ENCODE results near the gene ATF6B.
"Not testable (repeated sequence)": the region's sequence is repeated elsewhere in the genome, so short reads cannot be mapped to it uniquely, and the experiment has no call there.

Gene ATF6B

DNA sequence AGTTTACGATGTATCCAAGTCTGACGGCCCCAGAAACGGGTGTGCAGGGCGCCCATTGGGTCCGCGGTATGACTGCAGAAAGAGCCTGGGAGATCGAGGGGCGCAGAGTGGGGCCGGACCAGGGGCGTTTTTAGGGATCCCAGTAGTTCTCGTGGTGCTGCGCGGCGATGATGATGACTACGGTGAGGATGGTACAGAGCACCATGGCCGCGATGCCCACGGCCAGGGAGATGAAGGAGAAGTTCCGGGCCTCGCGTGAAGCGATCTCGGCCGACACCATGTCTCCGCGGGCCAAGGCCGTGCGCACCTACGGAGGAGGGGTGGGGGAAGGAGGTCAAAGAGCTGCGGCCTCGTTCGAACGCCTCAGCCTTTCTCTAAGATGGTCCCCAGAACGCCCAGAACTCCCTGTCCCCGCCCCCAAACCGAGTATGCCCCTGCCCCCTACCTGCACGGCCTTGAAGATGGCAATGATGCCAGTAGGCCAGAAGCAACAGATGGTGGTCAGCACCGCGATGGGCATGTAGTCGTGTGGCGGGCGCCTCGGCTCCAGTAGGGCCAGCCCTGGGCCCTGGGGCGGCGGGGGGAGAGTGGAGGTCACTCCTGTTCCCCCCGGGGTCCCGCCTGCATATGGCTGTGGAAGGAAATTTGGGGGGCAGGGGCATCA, 21.2 kb upstream of the ATF6B start:
- TF ChIP-seq POLR2AphosphoS5 (IDR thresholded peaks at IDR 0.05; ENCODE audit: low read depth, low read length) (no peak), POU2F2 (IDR thresholded peaks at IDR 0.05; ENCODE audit: low read depth, low read length) (no peak), POLR2A (IDR thresholded peaks at IDR 0.05; ENCODE audit: low read depth, low read length) (no peak), TAF1 (IDR thresholded peaks at IDR 0.05; ENCODE audit: low read depth, low read length) (no peak), SPI1 (IDR thresholded peaks at IDR 0.05; ENCODE audit: low read depth, low read length) (no peak), PAX5 (IDR thresholded peaks at IDR 0.05; ENCODE audit: insufficient read depth, low read length, severe bottlenecking) (no peak)
- DNase-seq (ENCODE audit: insufficient read length, low spot score) (no peak), FAIRE-seq (no peak)

DNA sequence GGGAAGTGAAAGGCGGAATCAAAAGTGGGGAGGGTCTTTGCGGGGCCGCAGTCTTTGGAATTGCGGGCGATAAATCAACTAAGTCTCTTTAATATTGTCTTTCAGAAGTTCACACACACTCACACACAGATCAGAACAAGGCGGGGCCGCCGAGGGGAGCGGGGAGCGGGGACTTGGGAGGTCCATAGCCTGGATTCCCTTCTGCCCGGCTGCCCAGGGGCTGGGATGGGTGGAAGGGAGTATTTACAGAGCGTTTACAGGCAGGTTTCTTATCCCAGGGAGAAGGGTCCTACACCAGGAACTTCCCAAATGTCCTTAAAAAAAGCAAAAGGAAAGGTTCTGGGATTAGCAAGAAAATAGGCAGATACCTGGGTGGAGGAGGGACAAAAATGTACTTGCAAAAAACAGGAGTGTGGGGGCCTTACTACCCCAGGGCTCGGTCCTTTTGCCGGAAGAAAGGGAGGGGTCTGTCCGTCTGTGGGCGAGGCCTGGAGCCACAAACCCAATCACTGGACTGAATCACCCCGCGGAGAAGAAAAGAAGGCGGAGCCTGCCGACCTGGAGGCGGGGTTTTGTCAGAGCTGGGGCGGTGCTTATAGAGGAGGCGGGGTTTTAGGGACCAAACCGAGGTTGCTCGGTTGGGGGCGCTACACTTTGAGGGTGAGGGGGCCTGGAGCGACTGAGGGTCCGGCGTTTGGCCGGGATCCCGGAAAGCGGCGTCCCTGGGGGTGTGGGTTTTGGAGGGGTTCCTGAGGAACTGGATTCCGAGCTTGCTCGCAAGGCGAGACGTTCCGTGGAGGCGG, 20.4 kb upstream of the ATF6B start:
- FAIRE-seq (no peak), DNase-seq (ENCODE audit: insufficient read length, low spot score) (no peak)
- TF ChIP-seq POU2F2 (IDR thresholded peaks at IDR 0.05; ENCODE audit: low read depth, low read length) (no peak), PAX5 (IDR thresholded peaks at IDR 0.05; ENCODE audit: insufficient read depth, low read length, severe bottlenecking) (no peak), POLR2A (IDR thresholded peaks at IDR 0.05; ENCODE audit: low read depth, low read length) (no peak), POLR2AphosphoS5 (IDR thresholded peaks at IDR 0.05; ENCODE audit: low read depth, low read length) (no peak), SPI1 (IDR thresholded peaks at IDR 0.05; ENCODE audit: low read depth, low read length) (no peak), TAF1 (IDR thresholded peaks at IDR 0.05; ENCODE audit: low read depth, low read length) (no peak)

DNA sequence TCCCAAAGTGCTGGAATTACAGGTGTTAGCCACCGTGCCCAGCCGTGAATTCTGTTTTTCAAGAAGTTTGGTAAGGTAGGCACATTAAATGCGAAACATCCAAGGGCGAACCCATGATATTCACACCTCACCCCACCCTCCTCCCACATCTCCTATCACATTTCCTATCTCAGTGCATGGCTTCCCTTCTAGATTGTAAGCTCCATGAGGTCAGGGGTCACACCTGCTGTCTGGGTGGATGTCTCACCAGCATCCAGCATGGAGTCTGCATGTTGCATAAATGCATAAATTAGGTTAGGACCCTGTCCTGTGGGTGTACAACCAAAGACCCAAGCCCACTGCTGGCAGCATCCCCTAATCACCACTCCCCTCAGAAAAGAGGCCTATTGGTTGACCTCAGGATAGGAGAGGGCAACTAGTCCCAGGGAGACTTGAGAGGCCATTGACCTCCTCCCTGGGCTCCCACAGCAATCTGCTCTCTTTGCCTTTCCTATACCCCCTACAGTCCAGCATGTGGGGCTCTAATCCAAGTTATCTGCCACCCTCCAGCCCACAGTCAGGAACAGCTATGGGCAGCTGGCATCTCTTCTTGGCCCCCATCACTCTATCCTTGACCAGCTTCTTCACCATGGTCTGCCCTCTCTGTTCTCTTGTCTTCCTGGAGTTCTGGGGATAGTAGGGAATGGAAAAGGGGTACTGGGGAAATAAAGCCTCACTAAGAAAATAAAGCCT, 19.5 kb upstream of the ATF6B start:
- FAIRE-seq (no peak), DNase-seq (ENCODE audit: insufficient read length, low spot score) (no peak)
- TF ChIP-seq PAX5 (IDR thresholded peaks at IDR 0.05; ENCODE audit: insufficient read depth, low read length, severe bottlenecking): no peak
- TF ChIP-seq POLR2A (IDR thresholded peaks at IDR 0.05; ENCODE audit: low read depth, low read length): no peak
- TF ChIP-seq TAF1 (IDR thresholded peaks at IDR 0.05; ENCODE audit: low read depth, low read length): no peak
- TF ChIP-seq POLR2AphosphoS5 (IDR thresholded peaks at IDR 0.05; ENCODE audit: low read depth, low read length): no peak
- TF ChIP-seq POU2F2 (IDR thresholded peaks at IDR 0.05; ENCODE audit: low read depth, low read length): no peak
- no peak for TF ChIP-seq SPI1 (IDR thresholded peaks at IDR 0.05; ENCODE audit: low read depth, low read length)

DNA sequence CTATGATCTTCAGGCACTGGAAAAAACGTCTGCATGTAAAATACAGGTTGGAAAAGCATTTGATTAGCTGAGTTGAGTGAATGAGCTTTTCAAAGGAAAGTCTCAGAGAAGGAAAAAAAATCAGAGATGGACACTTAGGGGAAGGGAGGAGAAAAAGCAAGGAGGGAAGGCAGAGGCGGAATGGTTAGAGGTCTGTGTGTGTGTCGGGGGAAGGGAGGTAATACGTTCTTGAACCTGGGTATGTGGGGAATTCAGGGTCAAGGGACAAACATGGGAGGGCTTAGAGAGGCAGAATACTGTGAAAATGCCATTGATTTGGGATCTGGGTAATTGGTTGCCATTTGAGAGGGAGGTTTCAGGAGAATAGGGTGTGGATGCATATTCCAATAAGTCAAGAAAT, 18.6 kb upstream of the ATF6B start:
- TF ChIP-seq TAF1 (IDR thresholded peaks at IDR 0.05; ENCODE audit: low read depth, low read length): no peak
- TF ChIP-seq SPI1 (IDR thresholded peaks at IDR 0.05; ENCODE audit: low read depth, low read length): no peak
- no peak for TF ChIP-seq POLR2A (IDR thresholded peaks at IDR 0.05; ENCODE audit: low read depth, low read length)
- TF ChIP-seq POLR2AphosphoS5 (IDR thresholded peaks at IDR 0.05; ENCODE audit: low read depth, low read length): no peak
- TF ChIP-seq PAX5 (IDR thresholded peaks at IDR 0.05; ENCODE audit: insufficient read depth, low read length, severe bottlenecking): no peak
- no peak for TF ChIP-seq POU2F2 (IDR thresholded peaks at IDR 0.05; ENCODE audit: low read depth, low read length)
- FAIRE-seq (no peak), DNase-seq (ENCODE audit: insufficient read length, low spot score) (no peak)

DNA sequence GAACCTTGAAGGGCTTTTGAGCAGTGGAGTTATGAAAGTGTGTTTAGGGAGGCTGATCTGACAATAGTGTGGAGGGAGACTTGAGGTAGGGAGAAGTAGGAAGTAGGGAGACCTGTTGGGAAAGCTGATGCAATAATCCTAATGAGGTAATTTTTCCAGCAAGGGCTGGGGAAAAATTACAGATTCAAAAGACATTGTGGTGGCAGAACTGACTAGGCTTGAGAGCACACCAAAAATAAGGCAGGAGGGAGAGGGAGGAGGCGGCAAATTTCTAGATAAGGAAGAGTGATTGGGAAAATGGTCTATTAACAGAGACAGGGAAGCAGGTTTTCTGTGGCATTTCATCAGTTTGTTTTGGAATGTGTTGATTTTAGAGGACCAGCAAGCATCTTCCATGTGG, 18.2 kb upstream of the ATF6B start:
- DNase-seq (ENCODE audit: insufficient read length, low spot score): no peak
- no peak for TF ChIP-seq PAX5 (IDR thresholded peaks at IDR 0.05; ENCODE audit: insufficient read depth, low read length, severe bottlenecking)
- TF ChIP-seq POLR2AphosphoS5 (IDR thresholded peaks at IDR 0.05; ENCODE audit: low read depth, low read length): no peak
- TF ChIP-seq TAF1 (IDR thresholded peaks at IDR 0.05; ENCODE audit: low read depth, low read length): no peak
- TF ChIP-seq POLR2A (IDR thresholded peaks at IDR 0.05; ENCODE audit: low read depth, low read length): no peak
- no peak for TF ChIP-seq SPI1 (IDR thresholded peaks at IDR 0.05; ENCODE audit: low read depth, low read length)
- no peak for TF ChIP-seq POU2F2 (IDR thresholded peaks at IDR 0.05; ENCODE audit: low read depth, low read length)
- no peak for FAIRE-seq

DNA sequence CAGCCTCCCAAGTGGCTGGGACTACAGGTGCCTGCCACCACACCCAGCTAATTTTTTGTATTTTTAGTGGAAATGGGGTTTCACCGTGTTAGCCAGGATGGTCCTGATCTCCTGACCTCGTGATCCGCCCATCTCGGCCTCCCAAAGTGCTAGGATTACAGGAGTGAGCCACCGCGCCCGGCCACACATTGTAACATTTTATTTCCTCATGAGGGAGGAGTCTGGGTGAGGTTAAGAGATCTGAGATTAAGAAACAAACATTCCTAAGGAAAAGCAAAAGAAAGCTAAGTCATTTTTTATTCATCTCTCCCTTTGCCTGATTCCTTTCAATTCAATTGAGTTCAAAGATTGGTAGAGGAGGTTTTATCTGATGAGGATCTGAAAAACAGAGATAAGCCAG, 16.2 kb upstream of the ATF6B start:
- not testable (repeated sequence) for FAIRE-seq; DNase-seq (ENCODE audit: insufficient read length, low spot score)

DNA sequence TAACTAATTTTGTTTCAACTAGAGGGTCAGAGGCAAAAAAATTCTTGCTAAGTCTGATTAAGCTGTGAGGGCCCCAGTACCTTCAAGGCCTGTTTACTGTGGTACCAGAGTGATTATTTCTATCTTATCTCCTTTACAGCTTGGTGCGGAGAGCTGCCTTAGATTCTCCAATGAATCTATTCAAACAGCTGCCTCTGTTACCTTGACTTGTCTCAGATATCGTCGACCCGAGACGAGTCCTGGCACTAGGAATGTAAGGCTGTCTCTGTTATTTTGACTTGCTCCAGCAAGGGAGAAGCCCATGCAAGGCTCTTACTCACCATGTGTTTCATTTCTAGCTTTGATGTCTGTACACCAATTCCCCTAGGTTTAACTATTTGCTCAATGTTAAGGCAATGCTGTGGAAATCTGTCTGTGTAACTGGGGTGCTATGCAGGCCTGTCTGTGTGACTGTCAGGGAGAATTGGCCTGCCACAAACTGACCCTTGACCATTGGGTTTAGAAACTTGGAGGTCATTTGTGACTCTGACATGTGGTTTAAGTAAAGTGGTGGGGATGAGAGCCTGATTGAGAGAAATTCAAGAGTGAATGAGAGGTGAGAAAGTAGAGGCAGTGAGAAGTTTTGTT, 12.5 kb upstream of the ATF6B start:
- DNase-seq (ENCODE audit: insufficient read length, low spot score) (no peak), FAIRE-seq (no peak)
- no peak for TF ChIP-seq POU2F2 (IDR thresholded peaks at IDR 0.05; ENCODE audit: low read depth, low read length)
- no peak for TF ChIP-seq POLR2A (IDR thresholded peaks at IDR 0.05; ENCODE audit: low read depth, low read length)
- TF ChIP-seq POLR2AphosphoS5 (IDR thresholded peaks at IDR 0.05; ENCODE audit: low read depth, low read length): no peak
- TF ChIP-seq TAF1 (IDR thresholded peaks at IDR 0.05; ENCODE audit: low read depth, low read length): no peak
- TF ChIP-seq SPI1 (IDR thresholded peaks at IDR 0.05; ENCODE audit: low read depth, low read length): no peak
- no peak for TF ChIP-seq PAX5 (IDR thresholded peaks at IDR 0.05; ENCODE audit: insufficient read depth, low read length, severe bottlenecking)

DNA sequence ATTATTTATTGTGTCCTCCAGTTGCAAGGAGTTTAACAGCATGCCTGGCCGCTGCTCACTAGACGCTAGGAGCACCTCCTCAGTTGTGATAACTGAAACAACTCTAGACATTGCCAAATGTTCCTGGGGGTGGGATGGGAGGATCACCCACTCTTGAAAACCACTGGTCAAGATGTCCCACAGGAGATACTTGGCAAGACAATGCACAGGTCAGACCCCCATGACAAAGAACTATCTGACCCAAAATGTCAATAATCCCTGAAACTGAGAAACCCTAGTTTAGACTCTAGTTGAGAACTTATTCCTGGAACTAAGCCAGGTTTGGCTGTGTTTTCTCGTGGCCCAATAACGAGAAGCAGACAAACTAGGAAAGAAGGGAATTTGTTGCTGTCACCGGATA, 11.5 kb upstream of the ATF6B start:
- TF ChIP-seq TAF1 (IDR thresholded peaks at IDR 0.05; ENCODE audit: low read depth, low read length): no peak
- no peak for TF ChIP-seq SPI1 (IDR thresholded peaks at IDR 0.05; ENCODE audit: low read depth, low read length)
- no peak for TF ChIP-seq POU2F2 (IDR thresholded peaks at IDR 0.05; ENCODE audit: low read depth, low read length)
- no peak for TF ChIP-seq POLR2AphosphoS5 (IDR thresholded peaks at IDR 0.05; ENCODE audit: low read depth, low read length)
- no peak for TF ChIP-seq PAX5 (IDR thresholded peaks at IDR 0.05; ENCODE audit: insufficient read depth, low read length, severe bottlenecking)
- no peak for TF ChIP-seq POLR2A (IDR thresholded peaks at IDR 0.05; ENCODE audit: low read depth, low read length)
- DNase-seq (ENCODE audit: insufficient read length, low spot score) (no peak), FAIRE-seq (no peak)

DNA sequence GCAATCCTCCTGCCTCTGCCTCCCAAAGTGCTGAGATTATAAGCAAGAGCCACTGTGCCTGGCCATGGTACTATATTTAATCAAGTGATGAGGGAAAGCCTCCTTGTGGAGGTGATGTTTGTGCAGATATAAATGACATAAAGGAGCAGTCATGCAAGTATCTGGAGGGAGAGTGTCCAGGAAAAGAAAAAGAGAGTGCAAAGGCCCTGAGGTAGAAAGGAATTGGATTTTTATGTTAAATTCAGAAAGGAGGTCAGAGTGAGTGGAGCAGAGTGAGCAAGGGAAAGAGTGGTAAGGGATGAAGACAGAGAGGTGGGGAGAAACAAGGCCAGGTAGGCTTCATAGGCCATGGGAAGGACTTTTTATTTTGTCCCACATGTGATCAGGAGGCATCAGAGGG, 9.4 kb upstream of the ATF6B start:
- FAIRE-seq (no peak), DNase-seq (ENCODE audit: insufficient read length, low spot score) (no peak)
- TF ChIP-seq POLR2AphosphoS5 (IDR thresholded peaks at IDR 0.05; ENCODE audit: low read depth, low read length) (no peak), PAX5 (IDR thresholded peaks at IDR 0.05; ENCODE audit: insufficient read depth, low read length, severe bottlenecking) (no peak), SPI1 (IDR thresholded peaks at IDR 0.05; ENCODE audit: low read depth, low read length) (no peak), POLR2A (IDR thresholded peaks at IDR 0.05; ENCODE audit: low read depth, low read length) (no peak), TAF1 (IDR thresholded peaks at IDR 0.05; ENCODE audit: low read depth, low read length) (no peak), POU2F2 (IDR thresholded peaks at IDR 0.05; ENCODE audit: low read depth, low read length) (no peak)
